Omental fat pad (tissue), 4 donors: ENCODE data around the gene ARHGAP11B. TPM values are rescaled to one million over a fixed set of nuclear protein-coding genes. Genes with fewer than 3 reads are reported as not detected.
"Not testable (repeated sequence)": the region's sequence is repeated elsewhere in the genome, so short reads cannot be mapped to it uniquely, and the experiment has no call there.

Experiments used
- ATAC-seq: fragments of 150-250 bp; one replicate; pipeline ENCODE4 v1.9.1; 2016; ENCODE audit warnings: mild to moderate bottlenecking, moderate library complexity; ENCODE audit not compliant: low FRiP score
- DNase-seq: peaks from one replicate; pipeline ENCODE4 v3.0.0-alpha.2; 2019; ENCODE audit warnings: low spot score
- CTCF ChIP-seq, 3 donors: fragments of 450-650 bp; IDR thresholded peaks; one replicate each; pipeline ENCODE4 v1.5.1; 2016 to 2017; ENCODE audit warnings: antibody characterized with exemption in 3 of 3, mild to moderate bottlenecking in 3 of 3, moderate library complexity in 2 of 3
- small RNA-seq: library from RNA; depleted of rRNA; stranded (forward); fragments of <200 nt; gene quantifications from one replicate; pipeline ENCODE3, GENCODE V24; 2016
- total RNA-seq, 4 donors: library from RNA; depleted of rRNA; stranded (reverse); fragments of >200 nt; gene quantifications; one replicate each; pipeline ENCODE4 v1.1.0, GENCODE V29; 2016

The ARHGAP11B gene

GRCh38 chr15:30671309-30671708 is 45.4 kb downstream of the ARHGAP11B start:
- TF ChIP-seq CTCF (IDR thresholded peaks at IDR 0.05) = no peak
- DNase-seq = no peak
- no peak for ATAC-seq

DNA sequence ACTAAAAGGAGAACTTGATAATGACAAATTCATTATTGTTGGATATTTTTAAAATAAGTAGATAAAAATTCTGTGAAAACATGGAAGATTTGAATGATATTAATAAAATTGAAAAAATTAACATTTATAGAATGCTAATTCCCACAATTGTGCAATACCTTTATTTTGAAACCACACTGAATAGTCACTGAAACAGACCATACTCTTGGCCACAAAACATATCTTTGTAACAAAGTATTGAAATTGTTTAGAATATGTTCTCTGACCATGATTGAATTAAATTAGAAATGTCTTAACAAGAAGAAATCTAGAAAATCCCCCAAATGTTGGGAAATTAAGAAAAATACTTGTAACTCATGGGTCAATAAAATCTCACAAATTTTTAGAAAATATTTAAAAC is 49.2 kb downstream of the ARHGAP11B start:
- ATAC-seq (no peak), DNase-seq (no peak)
- no peak for TF ChIP-seq CTCF (IDR thresholded peaks at IDR 0.05)

GRCh38 chr15:30675891-30676290 is 50.0 kb downstream of the ARHGAP11B start:
- ATAC-seq, DNase-seq: not testable (repeated sequence)

DNA sequence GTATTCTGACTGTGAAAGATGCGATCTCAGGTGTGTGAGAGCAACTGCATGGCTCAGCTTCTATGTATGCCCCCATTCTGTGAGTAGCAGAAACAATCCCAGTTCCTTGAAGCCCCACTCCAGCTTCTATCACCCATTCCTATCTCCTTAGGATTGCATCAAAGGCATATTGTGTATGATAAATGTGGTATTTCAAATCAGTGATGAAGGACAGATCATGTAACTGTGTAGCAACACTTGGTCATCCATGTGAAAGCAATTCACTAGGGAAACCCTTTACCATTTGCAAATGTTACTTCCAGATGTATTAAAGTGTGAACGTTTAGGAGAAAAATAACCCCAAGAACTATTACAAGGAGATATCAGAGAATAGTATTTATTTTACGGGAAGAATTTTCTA is 55.1 kb downstream of the ARHGAP11B start:
- DNase-seq, ATAC-seq: not testable (repeated sequence)

DNA sequence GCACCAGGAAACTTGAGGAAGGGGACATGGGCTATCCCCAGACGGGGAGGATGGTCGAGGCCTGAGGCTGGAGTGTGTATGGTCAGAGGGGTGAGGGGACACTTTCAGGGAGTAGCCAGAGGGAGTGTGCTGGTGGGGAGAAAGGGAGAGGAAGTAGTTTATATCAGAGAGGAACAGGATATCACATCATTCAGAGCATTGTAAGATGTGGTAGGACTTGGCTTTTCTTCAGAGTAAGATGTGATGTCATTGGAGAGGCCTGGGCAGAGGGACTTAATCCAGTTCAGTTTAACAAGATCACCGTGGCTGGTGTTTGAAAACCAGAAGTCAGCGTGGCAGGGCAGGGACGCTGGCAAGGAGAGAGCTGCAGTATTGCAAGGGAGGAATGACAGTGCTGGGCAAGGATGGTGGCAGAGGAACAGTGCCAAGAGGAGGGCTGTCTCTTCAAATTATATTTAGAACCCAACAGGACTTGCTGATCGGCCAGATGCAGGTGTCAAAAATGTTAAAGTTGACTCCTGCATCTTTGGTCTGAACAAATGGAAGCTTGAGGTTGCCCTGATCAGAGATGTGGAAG is 59.9 kb downstream of the ARHGAP11B start:
- DNase-seq, ATAC-seq: not testable (repeated sequence)

- not testable (repeated sequence) for DNase-seq, ATAC-seq
These were observed 60.7 kb downstream of the ARHGAP11B start for GRCh38 chr15:30686651-30687050.

Small RNA genes lying within 50 kb of the gene (small RNA-seq; reads per million reads assigned to genes)
- not detected for gene RF00019
- not detected for gene RF00096
- not detected for gene RN7SL628P

Other genes starting within 250 kb of the ARHGAP11B start
- gene CHRFAM7A, start 232.6 kb upstream of the ARHGAP11B start, total RNA-seq = 1 to 10 TPM; 1.3 to 3.4 (median 3.0) TPM
- 1 to 10 TPM; 2.5 to 4.9 (median 3.7) TPM for gene GOLGA8R, start 211.9 kb upstream of the ARHGAP11B start, total RNA-seq
- 1 to 10 TPM in 3 of 4 donors, under 1 TPM in 1; 0.72 to 3.3 (median 2.3) TPM for gene GOLGA8Q, start 74.1 kb upstream of the ARHGAP11B start, total RNA-seq
- gene GOLGA8H, start 22.1 kb upstream of the ARHGAP11B start, total RNA-seq = 1 to 10 TPM in 3 of 4 donors, not detected in 1; 1.2 to 8.9 (median 2.2) TPM